Esophagus squamous epithelium (tissue), 5 donors: Measurements from ENCODE around the gene CRYBG1. TPM values are rescaled to one million over a fixed set of nuclear protein-coding genes. Genes with fewer than 3 reads are reported as not detected.

Experiments used
- DNase-seq: peaks from one replicate; lab custom pipeline; 2025; lab: John Stamatoyannopoulos, UW
- H3K27ac ChIP-seq, 4 donors: fragments of 200-600 bp; sonication (generic); one replicate each; pipeline ENCODE4 v1.5.1; 2016 to 2019; ENCODE audit warnings: mild to moderate bottlenecking in 1 of 4
- H3K27me3 ChIP-seq, 4 donors: fragments of 200-600 bp; sonication (generic); 1 replicate in 3 of 4; 2 replicates in 1 of 4; pipeline versions ENCODE4 v1.5.1 to v1.6.0; 2017 to 2021; ENCODE audit warnings: antibody characterized with exemption in 1 of 4
- H3K36me3 ChIP-seq, 3 donors: fragments of 200-600 bp; sonication (generic); one replicate each; pipeline ENCODE4 v1.5.1; 2016 to 2019
- H3K4me1 ChIP-seq, 3 donors: fragments of 200-600 bp; sonication (generic); one replicate each; pipeline ENCODE4 v1.5.1; 2017 to 2019
- H3K4me3 ChIP-seq, 4 donors: fragments of 200-600 bp; sonication (generic); 1 replicate in 3 of 4; 2 replicates in 1 of 4; pipeline ENCODE4 v1.5.1; 2016 to 2019; ENCODE audit warnings: mild to moderate bottlenecking in 2 of 4, moderate library complexity in 1 of 4
- H3K9me3 ChIP-seq, 3 donors: fragments of 200-600 bp; sonication (generic); one replicate each; pipeline ENCODE4 v1.5.1; 2016 to 2019
- POLR2A ChIP-seq, 4 donors: fragments of 450-650 bp; IDR thresholded peaks; one replicate each; pipeline ENCODE4 v1.6.1; 2017; ENCODE audit warnings: antibody characterized with exemption in 4 of 4, mild to moderate bottlenecking in 4 of 4, moderate library complexity in 3 of 4
- WGBS, 2 donors: methylation state at CpG; one replicate each; pipeline ENCODE4 v1.1.5; 2018; 5-methylcytosine and 5-hydroxymethylcytosine counted together
- intact Hi-C: fragments of 100-400 bp; cut with DNase I; formaldehyde crosslinking; loops from one replicate; pipeline ENCODE4 v1.15.0; 2022
- total RNA-seq, 4 donors: library from RNA; depleted of rRNA; stranded (reverse); fragments of >200 nt; gene quantifications; one replicate each; pipeline ENCODE4 v1.1.0, GENCODE V29; 2016
- TF ChIP-seq, protein P1 (sequence below), 6 experiments: fragments of 450-650 bp in 4 of 6; fragments of 200-600 bp in 2 of 6; sonication (generic) in 2 of 6; IDR thresholded peaks; one replicate each; pipeline ENCODE4 v1.5.1; 2016 to 2019; ENCODE audit warnings: antibody characterized with exemption in 6 of 6, mild to moderate bottlenecking in 4 of 6, moderate library complexity in 4 of 6
- donor health status: DM: yes; HTN: yes; CAD: no.

Gene CRYBG1
- total RNA-seq, 4 donors from 2014 or later = 119 to 185 (median 153) TPM

DNA sequence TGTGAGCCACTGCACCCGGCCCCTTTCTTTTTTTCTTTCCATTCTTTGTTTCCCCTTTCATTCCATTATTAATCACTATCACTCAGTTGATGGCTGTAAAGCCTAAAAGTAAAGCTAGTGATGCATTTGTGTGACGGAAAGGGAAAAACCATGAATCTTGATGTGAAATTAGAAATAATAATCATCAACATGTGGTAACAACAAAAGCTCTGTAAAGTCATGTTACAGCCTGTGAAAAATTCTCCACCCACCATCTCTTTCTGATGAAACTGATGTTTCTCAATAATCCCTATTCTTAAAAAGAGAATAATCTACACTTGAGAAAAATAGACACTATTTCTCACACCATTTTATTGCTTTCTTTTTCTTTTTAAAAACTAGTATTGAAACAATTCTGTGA lies 80.0 kb downstream of the CRYBG1 start:
- no peaks in the 10 kb centered on the region for H3K9me3 ChIP-seq
- H3K27me3 ChIP-seq = peaks cover 0 to 43% (median 0%) of the 10 kb centered on the region in 4 donors
- peaks cover 0 to 19% (median 0%) of the 10 kb centered on the region in 3 donors for H3K4me1 ChIP-seq
- DNase-seq = no peak
- no peak overlapping the region for H3K27ac ChIP-seq
- intact Hi-C loops = loop anchor here (10.0 kb wide), 1 partner anchor 76 kb away; the partner anchor contains the start of gene CRYBG1
- TF ChIP-seq, protein P1, sequence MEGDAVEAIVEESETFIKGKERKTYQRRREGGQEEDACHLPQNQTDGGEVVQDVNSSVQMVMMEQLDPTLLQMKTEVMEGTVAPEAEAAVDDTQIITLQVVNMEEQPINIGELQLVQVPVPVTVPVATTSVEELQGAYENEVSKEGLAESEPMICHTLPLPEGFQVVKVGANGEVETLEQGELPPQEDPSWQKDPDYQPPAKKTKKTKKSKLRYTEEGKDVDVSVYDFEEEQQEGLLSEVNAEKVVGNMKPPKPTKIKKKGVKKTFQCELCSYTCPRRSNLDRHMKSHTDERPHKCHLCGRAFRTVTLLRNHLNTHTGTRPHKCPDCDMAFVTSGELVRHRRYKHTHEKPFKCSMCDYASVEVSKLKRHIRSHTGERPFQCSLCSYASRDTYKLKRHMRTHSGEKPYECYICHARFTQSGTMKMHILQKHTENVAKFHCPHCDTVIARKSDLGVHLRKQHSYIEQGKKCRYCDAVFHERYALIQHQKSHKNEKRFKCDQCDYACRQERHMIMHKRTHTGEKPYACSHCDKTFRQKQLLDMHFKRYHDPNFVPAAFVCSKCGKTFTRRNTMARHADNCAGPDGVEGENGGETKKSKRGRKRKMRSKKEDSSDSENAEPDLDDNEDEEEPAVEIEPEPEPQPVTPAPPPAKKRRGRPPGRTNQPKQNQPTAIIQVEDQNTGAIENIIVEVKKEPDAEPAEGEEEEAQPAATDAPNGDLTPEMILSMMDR (IDR thresholded peaks at IDR 0.05) = no peak
- no peak for TF ChIP-seq POLR2A (IDR thresholded peaks at IDR 0.05)
- WGBS, 2 donors = 24 to 39% methylated on average over 2 of the region's 2 CpGs
- no peak overlapping the region for H3K4me3 ChIP-seq
- H3K36me3 ChIP-seq = peaks cover 0 to 9% (median 0%) of the 10 kb centered on the region in 3 donors

DNA sequence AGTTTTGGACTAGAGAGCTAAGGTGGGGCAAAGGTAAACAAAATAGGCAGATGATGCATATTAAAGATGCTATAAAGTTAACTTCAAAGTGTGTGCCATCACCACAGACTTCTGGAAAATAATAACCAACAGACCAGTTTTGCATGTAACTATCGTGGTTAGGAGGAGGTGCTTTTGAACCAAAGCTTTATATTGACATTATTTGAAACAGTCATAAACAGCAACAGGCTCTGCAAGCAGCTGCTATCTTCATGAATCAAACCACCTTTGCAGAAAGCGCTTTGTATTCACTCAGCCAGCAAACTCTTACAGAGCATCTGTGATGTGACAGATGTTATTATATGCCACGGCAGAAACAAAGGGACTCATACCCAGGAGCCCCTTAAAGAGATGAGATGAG lies 81.9 kb downstream of the CRYBG1 start:
- WGBS, 2 donors = 51 to 57% methylated on average over 3 of the region's 3 CpGs
- H3K4me1 ChIP-seq = peaks cover 0 to 19% (median 0%) of the 10 kb centered on the region in 3 donors

DNA sequence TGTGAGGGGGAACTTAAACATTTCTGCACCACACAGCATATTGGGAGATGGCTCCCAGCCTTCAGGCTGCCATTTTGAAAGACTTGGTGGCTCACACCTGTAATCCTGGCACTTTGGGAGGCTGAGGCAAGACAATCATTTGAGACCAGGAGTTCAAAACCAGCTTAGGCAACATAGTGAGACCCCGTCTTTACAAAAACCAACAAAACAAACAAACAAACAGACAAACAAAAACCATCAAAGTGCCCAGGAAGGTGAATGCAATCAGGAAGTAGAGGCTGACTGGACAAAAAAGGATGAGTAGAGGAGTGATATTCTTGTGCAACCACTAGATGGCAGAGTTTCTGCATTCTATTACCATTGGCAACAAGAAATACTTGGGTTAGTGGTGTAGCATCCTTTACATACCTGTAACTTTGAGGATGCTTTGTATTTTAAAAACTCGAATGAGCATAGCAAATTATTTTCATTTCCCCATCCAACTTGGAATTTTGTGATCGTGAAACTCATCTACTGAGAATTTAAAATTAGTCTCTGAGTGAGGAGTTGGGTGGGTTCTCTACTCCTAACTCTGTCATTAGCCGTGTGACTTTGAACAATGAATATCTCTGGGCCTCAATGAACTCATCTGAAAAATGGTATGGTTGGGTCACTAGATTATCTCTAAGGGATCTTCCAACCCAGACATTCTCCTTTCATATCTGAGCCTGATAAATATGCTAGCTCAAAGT lies 84.4 kb downstream of the CRYBG1 start:
- H3K4me3 ChIP-seq = no peak overlapping the region
- TF ChIP-seq, protein P1 (IDR thresholded peaks at IDR 0.05) = peak; percentile 54 to 85 (median 74)
- no peak for TF ChIP-seq POLR2A (IDR thresholded peaks at IDR 0.05)
- peaks cover 0 to 25% (median 0%) of the 10 kb centered on the region in 4 donors for H3K27me3 ChIP-seq
- H3K27ac ChIP-seq = no peak overlapping the region
- peaks cover 0 to 15% (median 0%) of the 10 kb centered on the region in 3 donors for H3K36me3 ChIP-seq
- no peaks in the 10 kb centered on the region for H3K9me3 ChIP-seq
- DNase-seq = no peak
- peaks cover 0 to 17% (median 0%) of the 10 kb centered on the region in 3 donors for H3K4me1 ChIP-seq
- intact Hi-C loops = loop anchor here (5.0 to 10.0 kb wide), 2 partner anchors 80 to 122 kb away; partner anchors contain the start of gene CRYBG1
- 19 to 28% methylated on average over 4 of the region's 4 CpGs for WGBS, 2 donors

More for the DNA sequence above, 81.9 kb downstream of the CRYBG1 start:
- Histone ChIP-seq H3K27me3 (peaks cover 0 to 41% (median 0%) of the 10 kb centered on the region in 4 donors), H3K9me3 (no peaks in the 10 kb centered on the region), H3K27ac (no peak overlapping the region), H3K36me3 (peaks cover 0 to 9% (median 0%) of the 10 kb centered on the region in 3 donors), H3K4me3 (no peak overlapping the region)
- no peak for DNase-seq
- TF ChIP-seq, protein P1 (IDR thresholded peaks at IDR 0.05) = no peak
- no peak for TF ChIP-seq POLR2A (IDR thresholded peaks at IDR 0.05)
- intact Hi-C loops = loop anchor here (10.0 kb wide), 1 partner anchor 78 kb away; the partner anchor contains the start of gene CRYBG1

DNA sequence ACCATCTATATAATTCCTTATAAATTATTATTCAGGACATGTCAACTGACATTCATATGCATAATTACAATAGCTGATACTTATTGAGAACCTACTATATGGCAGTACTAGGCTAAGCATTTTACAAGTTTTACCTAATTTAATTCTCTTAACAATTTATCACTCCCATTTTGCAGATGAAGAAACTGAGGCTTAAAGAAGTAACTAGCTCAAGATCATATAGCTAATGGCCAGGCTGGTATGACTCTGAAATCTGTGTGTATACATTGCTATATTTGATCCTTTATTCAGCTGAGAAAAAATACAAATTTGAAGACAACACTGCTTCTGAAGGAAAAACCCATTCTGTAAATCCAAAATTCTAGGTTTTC lies 85.0 kb downstream of the CRYBG1 start:
- H3K4me3 ChIP-seq = no peak overlapping the region
- no peak overlapping the region for H3K27ac ChIP-seq
- H3K27me3 ChIP-seq = peaks cover 0 to 19% (median 0%) of the 10 kb centered on the region in 4 donors
- H3K36me3 ChIP-seq = peaks cover 0 to 15% (median 0%) of the 10 kb centered on the region in 3 donors
- TF ChIP-seq, protein P1 (IDR thresholded peaks at IDR 0.05) = no peak
- no peak for TF ChIP-seq POLR2A (IDR thresholded peaks at IDR 0.05)
- intact Hi-C loops = loop anchor here (5.0 to 10.0 kb wide), 2 partner anchors 81 to 122 kb away; partner anchors contain the start of gene CRYBG1
- H3K9me3 ChIP-seq = no peaks in the 10 kb centered on the region
- H3K4me1 ChIP-seq = peaks cover 0 to 12% (median 0%) of the 10 kb centered on the region in 3 donors
- DNase-seq = no peak
